Nephron (organoid): ENCODE measurements around the gene TLR6.

Experiments used
- H3K27ac Mint-ChIP-seq, 3 experiments: 2 replicates each; pipeline ENCODE4 v1.8.0; 2020; ENCODE audit warnings: mixed read lengths in 3 of 3, mild to moderate bottlenecking in 2 of 3, moderate library complexity in 1 of 3
- H3K27me3 Mint-ChIP-seq: 2 replicates; pipeline ENCODE4 v1.8.0; 2021; ENCODE audit warnings: low read depth, mild to moderate bottlenecking, moderate library complexity, mixed read lengths
- H3K36me3 Mint-ChIP-seq: 2 replicates; pipeline ENCODE4 v1.8.0; 2020; ENCODE audit warnings: low read depth, mixed read lengths
- H3K4me1 Mint-ChIP-seq: 2 replicates; pipeline ENCODE4 v1.8.0; 2020; ENCODE audit warnings: mixed read lengths
- H3K4me3 Mint-ChIP-seq, 3 experiments: 2 replicates each; pipeline ENCODE4 v1.8.0; 2020; ENCODE audit warnings: mild to moderate bottlenecking in 3 of 3, mixed read lengths in 3 of 3, moderate library complexity in 2 of 3
- H3K9me3 Mint-ChIP-seq: 2 replicates; pipeline ENCODE4 v1.8.0; 2020; ENCODE audit warnings: mixed read lengths
- CTCF ChIP-seq, 3 experiments: fragments of 200-600 bp; sonication (generic); IDR thresholded peaks; one replicate each; pipeline ENCODE4 v1.5.0; 2021; ENCODE audit warnings: antibody characterized with exemption in 3 of 3; ENCODE audit not compliant: unreplicated experiment in 3 of 3

TLR6 gene

DNA sequence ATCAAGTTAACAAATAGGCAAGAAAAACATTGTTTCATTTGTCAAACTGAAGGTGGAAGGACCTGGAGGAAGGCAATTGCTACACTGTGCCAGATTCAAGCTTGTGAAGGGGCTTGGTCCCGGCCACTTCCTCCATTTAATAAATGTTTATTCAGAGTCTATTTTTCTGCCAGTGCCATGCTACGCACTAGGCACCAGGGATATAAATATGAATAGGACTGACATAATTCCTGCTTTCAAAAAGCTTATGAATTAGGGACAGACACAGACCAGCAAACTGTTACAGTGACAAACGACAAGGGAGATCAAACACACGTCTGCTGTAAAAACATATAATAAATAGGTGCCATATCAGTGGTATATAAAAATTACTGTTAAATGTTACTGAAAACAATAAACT lies 571 bp downstream of the TLR6 start:
- Mint-ChIP-seq H3K9me3 (no peaks in the 10 kb centered on the region), H3K4me3 (peak overlapping the region in 1 of 3 experiments; percentile 23), H3K27ac (no peak overlapping the region), H3K4me1 (peaks cover 11% of the 10 kb centered on the region), H3K36me3 (no peaks in the 10 kb centered on the region), H3K27me3 (no peaks in the 10 kb centered on the region)
- TF ChIP-seq CTCF (IDR thresholded peaks at IDR 0.05; ENCODE audit: unreplicated experiment in 3 of 3), result no peak

GRCh38 chr4:38855466-38855865 lies 1.2 kb downstream of the TLR6 start:
- Mint-ChIP-seq H3K36me3 (no peaks in the 10 kb centered on the region), H3K4me1 (peaks cover 11% of the 10 kb centered on the region), H3K27me3 (peaks cover under 1% of the 10 kb centered on the region), H3K4me3 (no peak overlapping the region), H3K27ac (no peak overlapping the region), H3K9me3 (peaks cover 1% of the 10 kb centered on the region)
- TF ChIP-seq CTCF (IDR thresholded peaks at IDR 0.05; ENCODE audit: unreplicated experiment in 3 of 3), result no peak

DNA sequence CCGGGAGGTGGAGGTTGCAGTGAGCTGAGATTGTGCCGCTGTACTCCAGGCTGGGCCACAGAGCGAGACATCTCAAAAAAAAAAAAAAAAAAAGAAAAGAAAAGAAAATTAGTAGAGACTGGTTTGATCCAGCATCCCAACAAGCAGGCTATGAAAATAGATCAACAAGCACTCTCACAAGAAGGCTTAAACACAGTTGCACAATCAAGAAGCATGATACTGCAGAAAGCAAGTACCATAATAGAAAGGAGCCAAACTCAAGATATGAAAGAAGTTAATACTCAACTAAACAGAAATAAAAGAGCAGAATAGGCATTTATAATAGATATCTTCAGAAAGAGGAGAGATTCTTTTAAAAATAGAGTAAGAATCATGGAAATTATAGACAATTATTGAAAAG lies 10.6 kb downstream of the TLR6 start:
- no peak for TF ChIP-seq CTCF (IDR thresholded peaks at IDR 0.05; ENCODE audit: unreplicated experiment in 3 of 3)
- Mint-ChIP-seq H3K4me1 (no peaks in the 10 kb centered on the region), H3K9me3 (peaks cover 22% of the 10 kb centered on the region), H3K36me3 (no peaks in the 10 kb centered on the region), H3K27me3 (peaks cover 11% of the 10 kb centered on the region), H3K4me3 (no peak overlapping the region), H3K27ac (no peak overlapping the region)

GRCh38 chr4:38842994-38843393 lies 13.6 kb downstream of the TLR6 start:
- peaks cover 6% of the 10 kb centered on the region for H3K27me3 Mint-ChIP-seq
- no peak overlapping the region for H3K4me3 Mint-ChIP-seq
- H3K9me3 Mint-ChIP-seq, result peaks cover 7% of the 10 kb centered on the region
- TF ChIP-seq CTCF (IDR thresholded peaks at IDR 0.05; ENCODE audit: unreplicated experiment in 3 of 3), result no peak
- no peak overlapping the region for H3K27ac Mint-ChIP-seq
- no peaks in the 10 kb centered on the region for H3K36me3 Mint-ChIP-seq
- no peaks in the 10 kb centered on the region for H3K4me1 Mint-ChIP-seq

- Mint-ChIP-seq H3K27me3 (peaks cover 3% of the 10 kb centered on the region), H3K4me3 (no peak overlapping the region), H3K9me3 (peaks cover 28% of the 10 kb centered on the region), H3K4me1 (no peaks in the 10 kb centered on the region), H3K27ac (no peak overlapping the region), H3K36me3 (no peaks in the 10 kb centered on the region)
- no peak for TF ChIP-seq CTCF (IDR thresholded peaks at IDR 0.05; ENCODE audit: unreplicated experiment in 3 of 3)
These were observed 18.8 kb downstream of the TLR6 start for GRCh38 chr4:38837849-38838248.

- no peak overlapping the region for H3K4me3 Mint-ChIP-seq
- no peaks in the 10 kb centered on the region for H3K36me3 Mint-ChIP-seq
- H3K27me3 Mint-ChIP-seq, result no peaks in the 10 kb centered on the region
- H3K27ac Mint-ChIP-seq, result no peak overlapping the region
- TF ChIP-seq CTCF (IDR thresholded peaks at IDR 0.05; ENCODE audit: unreplicated experiment in 3 of 3), result no peak
- H3K9me3 Mint-ChIP-seq, result peaks cover 28% of the 10 kb centered on the region
- H3K4me1 Mint-ChIP-seq, result no peaks in the 10 kb centered on the region
These were observed 19.3 kb downstream of the TLR6 start for GRCh38 chr4:38837334-38837733.
